Mucosa of rectum (tissue), 2 donors: ENCODE measurements around the gene SMARCC2.
A peak's percentile ranks its signal among the peaks of the same experiment; 100 is the strongest.

ENCODE experiments used
- H3K27ac ChIP-seq, 2 donors: one replicate each; pipeline ENCODE4 v1.7.0; 2013; ENCODE audit warnings: inconsistent platforms in 2 of 2, low read depth in 2 of 2, low read length in 2 of 2
- H3K27me3 ChIP-seq, 2 donors: one replicate each; pipeline ENCODE4 v1.7.0; 2013; ENCODE audit warnings: low read length in 2 of 2; ENCODE audit not compliant: control insufficient read depth in 2 of 2, insufficient read depth in 2 of 2
- H3K36me3 ChIP-seq, 2 donors: one replicate each; pipeline ENCODE4 v1.7.0; 2013; ENCODE audit warnings: low read length in 2 of 2; ENCODE audit not compliant: control insufficient read depth in 2 of 2, insufficient read depth in 2 of 2
- H3K4me1 ChIP-seq, 2 donors: one replicate each; pipeline ENCODE4 v1.7.0; 2013; ENCODE audit warnings: low read length in 2 of 2, mild to moderate bottlenecking in 1 of 2; ENCODE audit not compliant: control insufficient read depth in 2 of 2, insufficient read depth in 2 of 2
- H3K4me3 ChIP-seq, 2 donors: one replicate each; pipeline ENCODE4 v1.7.0; 2013; ENCODE audit warnings: low read length in 2 of 2
- H3K9ac ChIP-seq, 2 donors: one replicate each; pipeline ENCODE4 v1.7.0; 2013; ENCODE audit warnings: low read length in 2 of 2, low read depth in 1 of 2, mild to moderate bottlenecking in 1 of 2
- H3K9me3 ChIP-seq, 2 donors: one replicate each; pipeline ENCODE4 v1.7.0; 2013; ENCODE audit warnings: low read length in 2 of 2; ENCODE audit not compliant: control insufficient read depth in 2 of 2
- donor health status: healthy.
- donor health status: Normal muscosa, but diverticular disease.

The SMARCC2 gene

GRCh38 chr12:56153678-56154065, 35.6 kb downstream of the SMARCC2 start:
- Histone ChIP-seq H3K36me3 (peaks cover 0 to 2% of the 10 kb centered on the region in 2 donors), H3K9ac (no peak overlapping the region), H3K4me1 (peaks cover 15 to 16% of the 10 kb centered on the region in 2 donors), H3K27ac (no peak overlapping the region), H3K4me3 (no peak overlapping the region), H3K27me3 (no peaks in the 10 kb centered on the region), H3K9me3 (no peaks in the 10 kb centered on the region)

GRCh38 chr12:56152756-56153677, 36.3 kb downstream of the SMARCC2 start:
- Histone ChIP-seq H3K4me3 (peak overlapping the region; percentile 62 to 87), H3K36me3 (peaks cover 0 to 2% of the 10 kb centered on the region in 2 donors), H3K27ac (peak overlapping the region; percentile 94 to 95)

GRCh38 chr12:56152132-56152755, 37.0 kb downstream of the SMARCC2 start, which contains the start of gene MYL6B:
TSS of gene MYL6B (plus strand) at chr12:56152587. CDS start at chr12:56153919, 1,332 bp downstream.
- H3K27ac ChIP-seq: peak within 1 kb of the TSS; percentile 94 to 95
- peaks cover 14 to 15% of the 10 kb centered on the region in 2 donors for H3K4me1 ChIP-seq
- peaks cover 0 to 2% of the 10 kb centered on the region in 2 donors for H3K36me3 ChIP-seq
- H3K4me3 ChIP-seq: peak within 1 kb of the TSS; percentile 62 to 87
- peak within 1 kb of the TSS; percentile 82 to 84 for H3K9ac ChIP-seq
- no peaks in the 10 kb centered on the region for H3K9me3 ChIP-seq
- H3K27me3 ChIP-seq: no peaks in the 10 kb centered on the region

More at GRCh38 chr12:56152756-56153677, 36.3 kb downstream of the SMARCC2 start:
- Histone ChIP-seq H3K9ac (peak overlapping the region; percentile 82 to 84), H3K4me1 (peaks cover 15 to 16% of the 10 kb centered on the region in 2 donors), H3K27me3 (no peaks in the 10 kb centered on the region), H3K9me3 (no peaks in the 10 kb centered on the region)

GRCh38 chr12:56151672-56152131, 37.6 kb downstream of the SMARCC2 start:
- H3K36me3 ChIP-seq: peaks cover 0 to 2% of the 10 kb centered on the region in 2 donors
- no peaks in the 10 kb centered on the region for H3K9me3 ChIP-seq
- peak overlapping the region; percentile 94 to 95 for H3K27ac ChIP-seq
- peak overlapping the region; percentile 62 to 87 for H3K4me3 ChIP-seq
- peak overlapping the region; percentile 82 to 84 for H3K9ac ChIP-seq
- H3K27me3 ChIP-seq: no peaks in the 10 kb centered on the region
- H3K4me1 ChIP-seq: peaks cover 15 to 18% of the 10 kb centered on the region in 2 donors

- no peak overlapping the region for H3K27ac ChIP-seq
Observed at GRCh38 chr12:56150563-56150962, 38.7 kb downstream of the SMARCC2 start.

GRCh38 chr12:56146492-56147460, 42.5 kb downstream of the SMARCC2 start:
- Histone ChIP-seq H3K36me3 (peaks cover 29 to 34% of the 10 kb centered on the region in 2 donors), H3K4me3 (no peak overlapping the region), H3K27me3 (no peaks in the 10 kb centered on the region), H3K9me3 (no peaks in the 10 kb centered on the region), H3K27ac (peak overlapping the region; percentile 48 to 71), H3K9ac (peak overlapping the region in 1 of 2 donors; percentile 26), H3K4me1 (peaks cover 18 to 31% of the 10 kb centered on the region in 2 donors)

More at GRCh38 chr12:56150563-56150962, 38.7 kb downstream of the SMARCC2 start:
- H3K4me1 ChIP-seq: peaks cover 18 to 24% of the 10 kb centered on the region in 2 donors
- H3K36me3 ChIP-seq: peaks cover 0 to 2% of the 10 kb centered on the region in 2 donors
- no peaks in the 10 kb centered on the region for H3K9me3 ChIP-seq
- no peaks in the 10 kb centered on the region for H3K27me3 ChIP-seq
- H3K4me3 ChIP-seq: no peak overlapping the region
- H3K9ac ChIP-seq: no peak overlapping the region

- Histone ChIP-seq H3K4me1 (peaks cover 13 to 24% of the 10 kb centered on the region in 2 donors), H3K9ac (no peak overlapping the region), H3K4me3 (no peak overlapping the region), H3K27me3 (no peaks in the 10 kb centered on the region), H3K9me3 (no peaks in the 10 kb centered on the region), H3K27ac (no peak overlapping the region), H3K36me3 (peaks cover 29 to 39% of the 10 kb centered on the region in 2 donors)
Observed at GRCh38 chr12:56145217-56145616, 44.1 kb downstream of the SMARCC2 start.

GRCh38 chr12:56143870-56144269, 45.4 kb downstream of the SMARCC2 start:
- Histone ChIP-seq H3K27me3 (no peaks in the 10 kb centered on the region), H3K9ac (peak overlapping the region in 1 of 2 donors; percentile 15), H3K4me1 (peaks cover 13 to 24% of the 10 kb centered on the region in 2 donors), H3K36me3 (peaks cover 29 to 43% of the 10 kb centered on the region in 2 donors), H3K27ac (peak overlapping the region; percentile 63 to 69), H3K4me3 (no peak overlapping the region), H3K9me3 (no peaks in the 10 kb centered on the region)

- H3K27ac ChIP-seq: peak overlapping the region; percentile 52 to 69
- no peaks in the 10 kb centered on the region for H3K27me3 ChIP-seq
- H3K4me3 ChIP-seq: no peak overlapping the region
- H3K9me3 ChIP-seq: no peaks in the 10 kb centered on the region
- peaks cover 13 to 24% of the 10 kb centered on the region in 2 donors for H3K4me1 ChIP-seq
- H3K9ac ChIP-seq: no peak overlapping the region
- peaks cover 35 to 49% of the 10 kb centered on the region in 2 donors for H3K36me3 ChIP-seq
Observed at GRCh38 chr12:56143217-56143616, 46.1 kb downstream of the SMARCC2 start.
